ENCODE results near the gene CFAP68.
"Not testable (repeated sequence)": the region's sequence is repeated elsewhere in the genome, so short reads cannot be mapped to it uniquely, and the experiment has no call there.

DNA sequence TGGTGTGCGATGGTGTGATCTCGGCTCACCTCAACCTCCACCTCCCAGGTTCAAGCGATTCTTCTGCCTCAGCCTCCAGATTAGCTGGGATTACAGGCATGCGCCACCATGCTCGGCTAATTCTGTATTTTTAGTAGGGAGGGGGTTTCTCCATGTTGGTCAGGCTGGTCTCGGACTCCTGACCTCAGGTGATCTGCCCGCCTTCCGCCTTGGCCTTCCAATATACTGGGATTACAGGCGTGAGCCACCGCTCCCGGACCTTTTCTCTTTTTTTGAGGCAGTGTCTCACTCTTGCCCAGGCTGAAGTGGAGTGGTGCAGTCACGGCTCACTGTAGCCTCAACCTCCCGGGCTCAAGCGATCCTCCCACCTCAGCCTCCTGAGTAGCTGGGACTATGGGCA lies 53.8 kb downstream of the CFAP68 start:
- TF ChIP-seq POLR2A (IDR thresholded peaks at IDR 0.05): not testable (repeated sequence)
- TF ChIP-seq, protein P1, sequence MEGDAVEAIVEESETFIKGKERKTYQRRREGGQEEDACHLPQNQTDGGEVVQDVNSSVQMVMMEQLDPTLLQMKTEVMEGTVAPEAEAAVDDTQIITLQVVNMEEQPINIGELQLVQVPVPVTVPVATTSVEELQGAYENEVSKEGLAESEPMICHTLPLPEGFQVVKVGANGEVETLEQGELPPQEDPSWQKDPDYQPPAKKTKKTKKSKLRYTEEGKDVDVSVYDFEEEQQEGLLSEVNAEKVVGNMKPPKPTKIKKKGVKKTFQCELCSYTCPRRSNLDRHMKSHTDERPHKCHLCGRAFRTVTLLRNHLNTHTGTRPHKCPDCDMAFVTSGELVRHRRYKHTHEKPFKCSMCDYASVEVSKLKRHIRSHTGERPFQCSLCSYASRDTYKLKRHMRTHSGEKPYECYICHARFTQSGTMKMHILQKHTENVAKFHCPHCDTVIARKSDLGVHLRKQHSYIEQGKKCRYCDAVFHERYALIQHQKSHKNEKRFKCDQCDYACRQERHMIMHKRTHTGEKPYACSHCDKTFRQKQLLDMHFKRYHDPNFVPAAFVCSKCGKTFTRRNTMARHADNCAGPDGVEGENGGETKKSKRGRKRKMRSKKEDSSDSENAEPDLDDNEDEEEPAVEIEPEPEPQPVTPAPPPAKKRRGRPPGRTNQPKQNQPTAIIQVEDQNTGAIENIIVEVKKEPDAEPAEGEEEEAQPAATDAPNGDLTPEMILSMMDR (IDR thresholded peaks at IDR 0.05 in 8 of 11, conservative IDR thresholded peaks at IDR 0.05 in 3 of 11): not testable (repeated sequence)

Data from spleen (tissue), 7 donors.